ENCODE results near the gene ARID1B. TPM values are rescaled to one million over a fixed set of nuclear protein-coding genes. Genes with fewer than 3 reads are reported as not detected.

The ARID1B gene
- total RNA-seq, 1 experiment from 2014 or later: 58.8 TPM

DNA sequence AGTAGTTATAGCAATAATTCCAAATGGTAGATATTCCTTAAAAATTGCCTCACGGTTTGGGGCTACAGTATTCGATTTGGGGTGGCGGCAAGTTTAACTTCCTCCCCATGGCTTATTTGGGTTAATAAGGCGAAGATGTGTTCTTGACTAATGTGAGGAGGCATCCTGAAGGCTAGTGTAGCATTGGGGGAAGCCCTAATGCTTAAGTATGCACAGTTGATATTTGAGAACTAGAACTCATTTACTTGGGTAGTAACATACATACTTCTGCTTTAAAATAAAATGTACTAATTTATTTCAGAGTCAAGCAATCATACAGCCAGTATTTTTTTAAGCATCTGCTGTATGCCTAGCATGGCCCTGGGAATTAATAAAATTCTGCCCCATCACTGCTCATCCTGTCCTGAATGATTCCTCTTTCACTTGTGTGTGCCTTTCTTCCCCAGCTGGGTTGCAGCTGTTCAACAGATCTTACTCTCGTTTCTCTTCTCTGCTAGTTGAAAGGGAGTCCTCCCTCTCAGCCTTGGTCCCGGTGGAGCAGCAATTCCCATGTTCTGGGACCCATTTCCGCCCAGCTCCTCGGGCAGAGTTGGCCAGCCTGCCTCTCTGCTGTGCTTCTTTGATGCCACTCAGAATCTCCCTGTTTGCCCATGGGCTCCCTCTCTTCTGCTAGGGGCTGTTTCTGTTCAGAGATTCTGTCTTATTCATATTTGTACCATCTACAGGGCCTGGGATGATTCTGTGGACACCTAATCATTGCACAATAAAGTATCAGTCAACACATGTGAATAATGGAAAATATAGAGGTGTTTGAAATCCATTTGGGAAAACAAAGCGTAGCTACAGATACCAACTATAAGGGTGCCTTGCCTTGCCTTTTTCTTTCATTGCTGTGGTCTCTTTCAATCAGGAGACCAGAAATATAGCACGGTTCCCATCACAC lies 104.8 kb downstream of the ARID1B start:
- CTCF ChIA-PET: no interaction called here
- Mint-ChIP-seq H3K4me3 (ENCODE audit: unreplicated experiment) (no peak overlapping the region), H3K36me3 (ENCODE audit: insufficient read depth, unreplicated experiment) (peaks cover 5% of the 10 kb centered on the region), H3K9me3 (ENCODE audit: unreplicated experiment) (no peaks in the 10 kb centered on the region), H3K4me1 (ENCODE audit: low read depth, unreplicated experiment) (peaks cover 20% of the 10 kb centered on the region), H3K27ac (ENCODE audit: unreplicated experiment) (no peak overlapping the region), H3K27me3 (ENCODE audit: insufficient read depth, unreplicated experiment) (no peaks in the 10 kb centered on the region)
- BruUV-seq (replicated peaks): no TSS peak
- POLR2A ChIA-PET: no interaction called here
- intact Hi-C loops (cut with micrococcal nuclease; ENCODE audit: unreplicated experiment): loop anchor here (5.0 kb wide), 1 partner anchor 100 kb away; no protein-coding TSS in a partner anchor
- Histone ChIP-seq H3K27me3 (replicated peaks; ENCODE audit: control insufficient read depth, insufficient read depth, low read length) (no peaks in the 10 kb centered on the region), H3K4me3 (ENCODE audit: low read depth, low read length) (no peak overlapping the region), H3K4me1 (peaks cover 10% of the 10 kb centered on the region; the same call in 1 of the 2 replicates), H3K9me3 (no peaks in the 10 kb centered on the region), H3K36me3 (ENCODE audit: control insufficient read depth, insufficient read depth, low read length) (no peaks in the 10 kb centered on the region)
- DNase-seq: no peak
- TF ChIP-seq, protein P1, sequence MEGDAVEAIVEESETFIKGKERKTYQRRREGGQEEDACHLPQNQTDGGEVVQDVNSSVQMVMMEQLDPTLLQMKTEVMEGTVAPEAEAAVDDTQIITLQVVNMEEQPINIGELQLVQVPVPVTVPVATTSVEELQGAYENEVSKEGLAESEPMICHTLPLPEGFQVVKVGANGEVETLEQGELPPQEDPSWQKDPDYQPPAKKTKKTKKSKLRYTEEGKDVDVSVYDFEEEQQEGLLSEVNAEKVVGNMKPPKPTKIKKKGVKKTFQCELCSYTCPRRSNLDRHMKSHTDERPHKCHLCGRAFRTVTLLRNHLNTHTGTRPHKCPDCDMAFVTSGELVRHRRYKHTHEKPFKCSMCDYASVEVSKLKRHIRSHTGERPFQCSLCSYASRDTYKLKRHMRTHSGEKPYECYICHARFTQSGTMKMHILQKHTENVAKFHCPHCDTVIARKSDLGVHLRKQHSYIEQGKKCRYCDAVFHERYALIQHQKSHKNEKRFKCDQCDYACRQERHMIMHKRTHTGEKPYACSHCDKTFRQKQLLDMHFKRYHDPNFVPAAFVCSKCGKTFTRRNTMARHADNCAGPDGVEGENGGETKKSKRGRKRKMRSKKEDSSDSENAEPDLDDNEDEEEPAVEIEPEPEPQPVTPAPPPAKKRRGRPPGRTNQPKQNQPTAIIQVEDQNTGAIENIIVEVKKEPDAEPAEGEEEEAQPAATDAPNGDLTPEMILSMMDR (IDR thresholded peaks at IDR 0.05; ENCODE audit: insufficient read depth in 1 of 2, low read depth in 1 of 2, low read length in 1 of 2, severe bottlenecking in 1 of 2, unreplicated experiment in 1 of 2): no peak

- CTCF ChIA-PET: interaction anchor here (0.7 kb wide), 1 partner anchor 50 kb away, joined by 3 read pairs; no protein-coding TSS in a partner anchor
- no TSS peak for BruUV-seq (replicated peaks)
- H3K9me3 ChIP-seq: no peaks in the 10 kb centered on the region
- no peaks in the 10 kb centered on the region for H3K36me3 ChIP-seq (ENCODE audit: control insufficient read depth, insufficient read depth, low read length)
- no peaks in the 10 kb centered on the region for H3K27me3 ChIP-seq (replicated peaks; ENCODE audit: control insufficient read depth, insufficient read depth, low read length)
- H3K27ac Mint-ChIP-seq (ENCODE audit: unreplicated experiment): no peak overlapping the region
- H3K4me3 ChIP-seq (ENCODE audit: low read depth, low read length): no peak overlapping the region
- no peaks in the 10 kb centered on the region for H3K27me3 Mint-ChIP-seq (ENCODE audit: insufficient read depth, unreplicated experiment)
- peak in 1 of 2 experiments; percentile 8 for DNase-seq
- TF ChIP-seq, protein P1 (IDR thresholded peaks at IDR 0.05; ENCODE audit: insufficient read depth in 1 of 2, low read depth in 1 of 2, low read length in 1 of 2, severe bottlenecking in 1 of 2, unreplicated experiment in 1 of 2): no peak
- intact Hi-C loops (cut with micrococcal nuclease; ENCODE audit: unreplicated experiment): loop anchor here (5.0 kb wide), 1 partner anchor 101 kb away; no protein-coding TSS in a partner anchor
- H3K36me3 Mint-ChIP-seq (ENCODE audit: insufficient read depth, unreplicated experiment): no peaks in the 10 kb centered on the region
- H3K9me3 Mint-ChIP-seq (ENCODE audit: unreplicated experiment): no peaks in the 10 kb centered on the region
- POLR2A ChIA-PET: no interaction called here
- H3K4me1 ChIP-seq: peaks cover 10% of the 10 kb centered on the region; the same call in 1 of the 2 replicates
- H3K4me1 Mint-ChIP-seq (ENCODE audit: low read depth, unreplicated experiment): peaks cover 20% of the 10 kb centered on the region
- no peak overlapping the region for H3K4me3 Mint-ChIP-seq (ENCODE audit: unreplicated experiment)
Measured at GRCh38 chr6:156883497-156884252, 106.5 kb downstream of the ARID1B start.

DNA sequence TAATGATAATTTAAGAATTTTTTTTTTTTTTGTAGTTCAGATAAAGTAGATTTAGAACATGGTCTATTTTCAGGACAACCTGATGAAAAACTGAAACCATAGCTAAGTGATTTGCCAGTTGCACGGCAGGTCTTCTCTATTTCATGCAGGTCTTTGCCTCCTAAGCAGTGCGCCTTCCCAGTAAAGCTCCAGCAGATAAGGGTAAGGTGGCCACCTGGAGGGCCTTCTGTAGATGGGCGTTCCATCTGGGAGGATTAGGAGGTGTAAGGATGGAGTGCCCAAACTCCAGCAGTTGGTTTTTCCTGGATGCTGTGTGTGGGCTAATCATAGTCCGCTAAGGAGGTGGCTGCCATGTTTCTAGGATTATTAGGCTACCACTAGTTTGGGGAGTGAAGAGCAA lies 107.1 kb downstream of the ARID1B start:
- no peaks in the 10 kb centered on the region for H3K27me3 Mint-ChIP-seq (ENCODE audit: insufficient read depth, unreplicated experiment)
- H3K4me3 ChIP-seq (ENCODE audit: low read depth, low read length): no peak overlapping the region
- peaks cover 10% of the 10 kb centered on the region; the same call in 1 of the 2 replicates for H3K4me1 ChIP-seq
- no peaks in the 10 kb centered on the region for H3K9me3 Mint-ChIP-seq (ENCODE audit: unreplicated experiment)
- no peaks in the 10 kb centered on the region for H3K27me3 ChIP-seq (replicated peaks; ENCODE audit: control insufficient read depth, insufficient read depth, low read length)
- no peak for DNase-seq
- no peak overlapping the region for H3K4me3 Mint-ChIP-seq (ENCODE audit: unreplicated experiment)
- H3K36me3 Mint-ChIP-seq (ENCODE audit: insufficient read depth, unreplicated experiment): no peaks in the 10 kb centered on the region
- peaks cover 20% of the 10 kb centered on the region for H3K4me1 Mint-ChIP-seq (ENCODE audit: low read depth, unreplicated experiment)
- no TSS peak for BruUV-seq (replicated peaks)
- H3K36me3 ChIP-seq (ENCODE audit: control insufficient read depth, insufficient read depth, low read length): no peaks in the 10 kb centered on the region
- intact Hi-C loops (cut with micrococcal nuclease; ENCODE audit: unreplicated experiment): loop anchor here (5.0 kb wide), 1 partner anchor 102 kb away; no protein-coding TSS in a partner anchor
- H3K27ac Mint-ChIP-seq (ENCODE audit: unreplicated experiment): no peak overlapping the region
- ChIA-PET CTCF (no interaction called here), POLR2A (interaction anchor here (0.5 kb wide), 1 partner anchor 1661 kb away, joined by 8 read pairs; no protein-coding TSS in a partner anchor)
- no peaks in the 10 kb centered on the region for H3K9me3 ChIP-seq
- TF ChIP-seq, protein P1 (IDR thresholded peaks at IDR 0.05; ENCODE audit: insufficient read depth in 1 of 2, low read depth in 1 of 2, low read length in 1 of 2, severe bottlenecking in 1 of 2, unreplicated experiment in 1 of 2): peak in 1 of 2 experiments; percentile 14

All from Caco-2 (cell line).